BE2C (cell line): Measurements from ENCODE around the gene GLT6D1. TPM values are rescaled to one million over a fixed set of nuclear protein-coding genes. Genes with fewer than 3 reads are reported as not detected.

Experiments used
- DNase-seq: peaks from one replicate; pipeline ENCODE4 v3.0.0-alpha.2; 2020
- H3K27me3 ChIP-seq: fragments of 250-450 bp; sonication (Bioruptor Pico); 2 replicates; pipeline ENCODE4 v1.5.1; 2020; ENCODE audit warnings: mild to moderate bottlenecking
- H3K36me3 ChIP-seq: fragments of 250-450 bp; sonication (Bioruptor Pico); 2 replicates; pipeline ENCODE4 v1.5.1; 2020; ENCODE audit warnings: mild to moderate bottlenecking
- H3K4me1 ChIP-seq: fragments of 250-450 bp; sonication (Bioruptor Pico); 2 replicates; pipeline ENCODE4 v1.5.1; 2020
- H3K4me3 ChIP-seq: 2 replicates; pipeline ENCODE4 v1.5.1; 2011; ENCODE audit warnings: low read depth, low read length
- H3K9me3 ChIP-seq: fragments of 250-450 bp; sonication (Bioruptor Pico); 2 replicates; pipeline ENCODE4 v1.5.1; 2020
- polyA plus RNA-seq: library from polyadenylated mRNA; unstranded; fragments of >200 nt; gene quantifications from one replicate; pipeline ENCODE4 v1.2.1, GENCODE V29; 2012; ENCODE audit warnings: low read depth, missing spikeins; ENCODE audit not compliant: insufficient read length, insufficient read depth
- TF ChIP-seq, protein P1 (sequence below): IDR thresholded peaks from 2 replicates; pipeline ENCODE4 v1.5.1; 2012; ENCODE audit warnings: mild to moderate bottlenecking, low read depth, low read length

The GLT6D1 gene, protein sequence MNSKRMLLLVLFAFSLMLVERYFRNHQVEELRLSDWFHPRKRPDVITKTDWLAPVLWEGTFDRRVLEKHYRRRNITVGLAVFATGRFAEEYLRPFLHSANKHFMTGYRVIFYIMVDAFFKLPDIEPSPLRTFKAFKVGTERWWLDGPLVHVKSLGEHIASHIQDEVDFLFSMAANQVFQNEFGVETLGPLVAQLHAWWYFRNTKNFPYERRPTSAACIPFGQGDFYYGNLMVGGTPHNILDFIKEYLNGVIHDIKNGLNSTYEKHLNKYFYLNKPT
- polyA plus RNA-seq, result not detected

DNA sequence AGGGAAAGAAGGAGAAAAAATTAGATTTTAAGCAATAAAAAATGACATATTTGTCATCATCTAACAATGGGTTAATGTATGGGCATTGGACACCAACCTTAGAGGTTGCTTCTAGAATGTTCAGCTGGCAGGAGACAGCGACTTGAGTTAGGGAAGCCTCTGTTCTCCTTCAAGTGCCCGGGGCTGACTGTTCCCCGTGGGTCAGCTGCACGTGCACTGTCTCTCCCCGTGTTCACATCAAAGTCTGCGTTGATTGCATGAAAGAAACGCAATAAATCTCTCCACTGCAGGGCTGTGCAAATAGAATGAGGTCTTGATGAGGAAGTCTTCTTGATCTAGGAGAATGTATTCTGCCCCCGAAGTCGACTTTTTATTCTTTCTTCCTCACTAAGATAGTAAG lies at the start of gene GLT6D1:
GLT6D1 (minus strand) TSS at position 345 of the 400 bp plus-strand sequence. CDS start 353 bp downstream, outside the sequence.
- Histone ChIP-seq H3K4me1 (no peaks in the 10 kb centered on the region), H3K36me3 (no peaks in the 10 kb centered on the region), H3K4me3 (no peak within 1 kb of the TSS), H3K9me3 (no peaks in the 10 kb centered on the region), H3K27me3 (peaks cover 3% of the 10 kb centered on the region; the same call in 1 of the 2 replicates)
- TF ChIP-seq, protein P1, sequence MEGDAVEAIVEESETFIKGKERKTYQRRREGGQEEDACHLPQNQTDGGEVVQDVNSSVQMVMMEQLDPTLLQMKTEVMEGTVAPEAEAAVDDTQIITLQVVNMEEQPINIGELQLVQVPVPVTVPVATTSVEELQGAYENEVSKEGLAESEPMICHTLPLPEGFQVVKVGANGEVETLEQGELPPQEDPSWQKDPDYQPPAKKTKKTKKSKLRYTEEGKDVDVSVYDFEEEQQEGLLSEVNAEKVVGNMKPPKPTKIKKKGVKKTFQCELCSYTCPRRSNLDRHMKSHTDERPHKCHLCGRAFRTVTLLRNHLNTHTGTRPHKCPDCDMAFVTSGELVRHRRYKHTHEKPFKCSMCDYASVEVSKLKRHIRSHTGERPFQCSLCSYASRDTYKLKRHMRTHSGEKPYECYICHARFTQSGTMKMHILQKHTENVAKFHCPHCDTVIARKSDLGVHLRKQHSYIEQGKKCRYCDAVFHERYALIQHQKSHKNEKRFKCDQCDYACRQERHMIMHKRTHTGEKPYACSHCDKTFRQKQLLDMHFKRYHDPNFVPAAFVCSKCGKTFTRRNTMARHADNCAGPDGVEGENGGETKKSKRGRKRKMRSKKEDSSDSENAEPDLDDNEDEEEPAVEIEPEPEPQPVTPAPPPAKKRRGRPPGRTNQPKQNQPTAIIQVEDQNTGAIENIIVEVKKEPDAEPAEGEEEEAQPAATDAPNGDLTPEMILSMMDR, result no peak
- DNase-seq, result no peak

DNA sequence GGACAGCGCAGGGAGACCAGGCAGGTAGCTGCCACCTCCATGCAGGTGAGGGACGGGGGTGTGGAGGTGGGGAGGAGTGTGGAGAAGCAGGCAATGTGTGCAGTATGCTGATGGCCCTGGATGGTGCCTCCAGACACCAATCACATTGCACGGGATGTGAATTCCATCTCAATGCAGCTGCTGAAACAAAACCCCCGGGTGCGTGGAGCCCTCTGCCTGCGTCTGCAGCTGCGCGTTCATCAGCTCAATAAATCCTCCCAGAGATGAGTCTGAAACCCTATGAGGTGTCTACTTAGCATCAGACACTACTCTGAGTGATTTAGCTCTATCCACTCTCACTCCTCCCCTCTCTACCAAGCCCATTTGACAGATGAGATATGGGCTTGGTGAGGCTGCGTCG lies 49.7 kb upstream of the GLT6D1 start:
- Histone ChIP-seq H3K9me3 (no peaks in the 10 kb centered on the region), H3K27me3 (no peaks in the 10 kb centered on the region), H3K36me3 (no peaks in the 10 kb centered on the region), H3K4me1 (no peaks in the 10 kb centered on the region), H3K4me3 (no peak overlapping the region)
- TF ChIP-seq, protein P1, result no peak
- DNase-seq, result no peak

DNA sequence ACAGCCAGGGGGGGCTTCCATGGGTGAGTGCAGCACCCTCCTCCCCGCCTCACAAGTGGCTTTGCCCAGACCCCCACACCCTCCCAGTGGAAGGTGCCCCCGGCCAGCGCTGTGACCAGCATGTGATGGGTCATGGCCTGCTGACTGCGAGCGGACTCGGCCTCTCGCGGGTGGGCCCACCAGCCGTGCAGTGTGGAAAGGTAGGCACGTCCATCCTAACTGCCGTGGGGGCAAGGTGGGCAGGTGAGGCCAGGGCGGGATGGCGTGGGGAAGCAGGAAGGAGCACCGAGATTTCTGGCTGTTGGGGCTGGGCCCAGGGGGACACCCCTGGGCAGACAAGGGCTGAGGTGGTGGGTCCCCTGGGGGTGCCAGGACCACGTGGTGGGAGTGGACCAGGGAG lies 47.9 kb upstream of the GLT6D1 start:
- Histone ChIP-seq H3K27me3 (no peaks in the 10 kb centered on the region), H3K4me1 (no peaks in the 10 kb centered on the region)
- TF ChIP-seq, protein P1, result no peak

DNA sequence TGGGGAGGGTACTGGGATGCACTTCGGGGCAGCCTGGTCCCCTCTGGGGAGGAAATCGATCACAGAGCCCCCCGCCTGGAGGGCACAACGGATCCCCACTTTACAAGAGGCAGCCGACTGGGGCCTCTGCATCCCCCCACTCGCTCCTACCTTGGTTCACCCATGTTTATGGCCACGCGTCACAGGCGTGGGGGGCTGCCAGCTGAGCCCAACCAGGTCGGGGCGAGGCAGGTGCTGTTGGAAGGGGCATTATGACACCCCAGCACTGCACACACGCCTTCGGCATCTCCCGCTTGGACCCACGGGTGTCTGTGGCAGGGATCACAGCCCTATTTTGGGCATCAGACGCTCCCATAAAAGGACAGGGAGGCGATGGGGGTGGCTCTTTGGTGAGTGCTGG lies 45.4 kb upstream of the GLT6D1 start:
- Histone ChIP-seq H3K9me3 (no peaks in the 10 kb centered on the region), H3K4me1 (no peaks in the 10 kb centered on the region), H3K27me3 (no peaks in the 10 kb centered on the region), H3K36me3 (no peaks in the 10 kb centered on the region), H3K4me3 (no peak overlapping the region)
- DNase-seq, result no peak
- TF ChIP-seq, protein P1, result no peak

More for the DNA sequence above, 47.9 kb upstream of the GLT6D1 start:
- Histone ChIP-seq H3K9me3 (no peaks in the 10 kb centered on the region), H3K36me3 (no peaks in the 10 kb centered on the region), H3K4me3 (no peak overlapping the region)
- no peak for DNase-seq

DNA sequence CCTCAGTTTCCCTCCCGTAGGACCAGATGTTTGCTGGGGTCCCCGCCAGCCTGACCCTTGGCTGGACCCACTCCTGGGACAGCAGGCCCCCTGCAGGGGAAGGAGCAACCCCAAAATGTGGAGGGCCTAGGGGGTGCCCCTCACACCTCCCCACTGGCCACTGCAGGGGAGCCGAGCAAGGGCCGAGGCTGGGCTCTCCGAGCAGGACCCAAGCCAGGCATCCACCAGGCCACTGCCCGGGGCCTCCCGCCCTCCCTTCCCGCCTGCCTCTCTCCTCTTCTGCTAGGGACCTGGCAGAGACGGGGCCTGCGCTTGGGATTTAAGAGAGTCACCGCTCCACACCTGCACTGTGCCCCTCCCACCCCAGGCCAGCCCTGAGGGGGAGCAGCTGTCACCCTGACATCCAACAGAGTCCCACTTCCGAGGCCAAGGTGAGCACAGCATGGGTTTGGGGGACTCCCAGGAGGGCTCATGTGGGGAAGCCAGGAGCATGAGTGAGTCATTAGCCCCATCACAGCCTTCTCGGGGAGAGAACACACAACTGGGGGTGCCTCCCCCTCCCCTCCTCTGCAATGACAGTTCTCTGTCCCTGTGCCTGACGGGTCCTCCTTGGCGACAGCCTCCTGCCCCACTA lies 44.2 kb upstream of the GLT6D1 start:
- DNase-seq, result no peak
- TF ChIP-seq, protein P1, result no peak
- Histone ChIP-seq H3K4me1 (no peaks in the 10 kb centered on the region), H3K36me3 (no peaks in the 10 kb centered on the region), H3K27me3 (no peaks in the 10 kb centered on the region), H3K4me3 (no peak overlapping the region), H3K9me3 (no peaks in the 10 kb centered on the region)

DNA sequence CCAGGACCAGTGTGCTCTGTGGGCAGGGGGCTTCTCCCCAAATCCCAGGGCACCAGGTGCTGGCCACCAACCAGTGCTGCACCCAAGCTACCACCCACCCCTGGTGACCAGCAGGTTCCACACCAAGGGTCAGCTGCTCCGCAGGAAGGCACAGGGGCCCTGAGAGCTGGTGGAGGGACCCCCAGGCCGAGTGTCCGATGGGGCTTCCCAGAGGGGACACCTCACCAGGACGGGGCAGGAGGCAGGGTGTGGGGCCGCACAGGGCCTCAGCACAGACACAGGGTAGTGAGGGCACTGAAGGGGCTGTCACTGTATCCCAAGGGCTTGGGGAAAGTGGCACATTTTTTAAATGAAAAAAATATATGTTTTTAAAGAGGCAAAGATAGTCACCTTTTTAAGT lies 41.8 kb upstream of the GLT6D1 start:
- TF ChIP-seq, protein P1, result no peak
- no peaks in the 10 kb centered on the region for H3K27me3 ChIP-seq
- H3K9me3 ChIP-seq, result no peaks in the 10 kb centered on the region
- H3K36me3 ChIP-seq, result no peaks in the 10 kb centered on the region
- no peak overlapping the region for H3K4me3 ChIP-seq
- H3K4me1 ChIP-seq, result no peaks in the 10 kb centered on the region
- no peak for DNase-seq
